ENCODE measurements around the gene ASTN2.

ASTN2 gene

GRCh38 chr9:117095081-117095480, 319.8 kb downstream of the ASTN2 start:
- no peaks in the 10 kb centered on the region for H3K79me2 ChIP-seq (ENCODE audit: insufficient read depth, low read depth)
- H3K27ac ChIP-seq, result no peak overlapping the region
- H3K27me3 ChIP-seq (ENCODE audit: insufficient read depth, low read depth), result no peaks in the 10 kb centered on the region
- H3K4me1 ChIP-seq (ENCODE audit: low read depth, poor library complexity, severe bottlenecking), result peaks cover 6% of the 10 kb centered on the region
- TF ChIP-seq CTCF (conservative IDR thresholded peaks at IDR 0.05; ENCODE audit: low read depth, low read length), result no peak
- H2AFZ ChIP-seq (ENCODE audit: low read depth), result no peak overlapping the region
- H3K9ac ChIP-seq, result no peak overlapping the region
- H3K36me3 ChIP-seq (ENCODE audit: insufficient read depth), result no peaks in the 10 kb centered on the region
- H3K4me3 ChIP-seq (IDR thresholded peaks at IDR 0.05; ENCODE audit: insufficient read depth, low read depth, low read length), result no peak overlapping the region
- no peak overlapping the region for H3K4me2 ChIP-seq
- no peaks in the 10 kb centered on the region for H4K20me1 ChIP-seq (ENCODE audit: insufficient read depth)

- H3K79me2 ChIP-seq (ENCODE audit: insufficient read depth, low read depth), result no peaks in the 10 kb centered on the region
- H3K27me3 ChIP-seq (ENCODE audit: insufficient read depth, low read depth), result no peaks in the 10 kb centered on the region
- H3K4me1 ChIP-seq (ENCODE audit: low read depth, poor library complexity, severe bottlenecking), result peaks cover 6% of the 10 kb centered on the region
- no peak for TF ChIP-seq CTCF (conservative IDR thresholded peaks at IDR 0.05; ENCODE audit: low read depth, low read length)
- H3K4me3 ChIP-seq (IDR thresholded peaks at IDR 0.05; ENCODE audit: insufficient read depth, low read depth, low read length), result no peak overlapping the region
- H2AFZ ChIP-seq (ENCODE audit: low read depth), result no peak overlapping the region
- H3K4me2 ChIP-seq, result no peak overlapping the region
- no peak overlapping the region for H3K27ac ChIP-seq
- H3K36me3 ChIP-seq (ENCODE audit: insufficient read depth), result no peaks in the 10 kb centered on the region
- no peak overlapping the region for H3K9ac ChIP-seq
- no peaks in the 10 kb centered on the region for H4K20me1 ChIP-seq (ENCODE audit: insufficient read depth)
Measured at GRCh38 chr9:117093891-117094844, 320.7 kb downstream of the ASTN2 start.

- H3K4me1 ChIP-seq (ENCODE audit: low read depth, poor library complexity, severe bottlenecking), result peaks cover 6% of the 10 kb centered on the region
- H3K9ac ChIP-seq, result no peak overlapping the region
- H3K79me2 ChIP-seq (ENCODE audit: insufficient read depth, low read depth), result no peaks in the 10 kb centered on the region
- H3K27ac ChIP-seq, result no peak overlapping the region
- no peaks in the 10 kb centered on the region for H3K36me3 ChIP-seq (ENCODE audit: insufficient read depth)
- H3K27me3 ChIP-seq (ENCODE audit: insufficient read depth, low read depth), result no peaks in the 10 kb centered on the region
- H3K4me2 ChIP-seq, result no peak overlapping the region
- no peak for TF ChIP-seq CTCF (conservative IDR thresholded peaks at IDR 0.05; ENCODE audit: low read depth, low read length)
- H2AFZ ChIP-seq (ENCODE audit: low read depth), result no peak overlapping the region
- no peak overlapping the region for H3K4me3 ChIP-seq (IDR thresholded peaks at IDR 0.05; ENCODE audit: insufficient read depth, low read depth, low read length)
- H4K20me1 ChIP-seq (ENCODE audit: insufficient read depth), result no peaks in the 10 kb centered on the region
Measured at GRCh38 chr9:117092582-117092981, 322.3 kb downstream of the ASTN2 start.

DNA sequence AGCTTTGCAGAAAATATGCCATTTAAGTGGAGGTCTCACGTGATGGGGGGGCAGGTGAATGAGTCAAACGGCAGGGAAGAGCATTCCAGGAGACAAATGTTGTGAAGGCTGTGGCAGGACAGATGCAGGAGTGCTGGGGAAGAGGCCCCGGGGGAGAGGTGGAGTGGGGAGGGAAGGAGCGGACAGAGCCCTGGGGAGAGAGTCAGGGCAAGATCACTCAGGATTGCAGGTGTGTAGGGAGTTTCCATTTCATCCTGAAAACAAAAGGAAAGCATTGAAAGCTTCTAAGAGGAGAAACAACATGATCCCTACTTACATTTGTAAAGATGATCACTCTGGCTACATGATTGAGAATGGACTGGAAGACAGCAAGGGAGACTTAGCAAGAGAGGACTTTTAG, 323.3 kb downstream of the ASTN2 start:
- peaks cover 6% of the 10 kb centered on the region for H3K4me1 ChIP-seq (ENCODE audit: low read depth, poor library complexity, severe bottlenecking)
- H2AFZ ChIP-seq (ENCODE audit: low read depth), result no peak overlapping the region
- H4K20me1 ChIP-seq (ENCODE audit: insufficient read depth), result no peaks in the 10 kb centered on the region
- H3K36me3 ChIP-seq (ENCODE audit: insufficient read depth), result no peaks in the 10 kb centered on the region
- no peaks in the 10 kb centered on the region for H3K27me3 ChIP-seq (ENCODE audit: insufficient read depth, low read depth)
- no peak overlapping the region for H3K4me2 ChIP-seq
- no peak for TF ChIP-seq CTCF (conservative IDR thresholded peaks at IDR 0.05; ENCODE audit: low read depth, low read length)
- no peaks in the 10 kb centered on the region for H3K79me2 ChIP-seq (ENCODE audit: insufficient read depth, low read depth)
- H3K27ac ChIP-seq, result no peak overlapping the region
- no peak overlapping the region for H3K9ac ChIP-seq
- no peak overlapping the region for H3K4me3 ChIP-seq (IDR thresholded peaks at IDR 0.05; ENCODE audit: insufficient read depth, low read depth, low read length)
